HEK293 (cell line): ENCODE results near the gene NTN5.
"Not testable (repeated sequence)": the region's sequence is repeated elsewhere in the genome, so short reads cannot be mapped to it uniquely, and the experiment has no call there.

Experiments used
- CTCF ChIA-PET: fragments of 350-600 bp; formaldehyde crosslinking; extraction: SDS; loops from one replicate; lab custom pipeline; 2021; ENCODE audit warnings: antibody characterized with exemption; lab: Yijun Ruan, JAX
- POLR2A ChIA-PET: fragments of 300-600 bp; formaldehyde crosslinking; extraction: SDS; loops from one replicate; lab custom pipeline; 2020; ENCODE audit warnings: antibody characterized with exemption, inconsistent platforms; lab: Yijun Ruan, JAX
- H3K27ac ChIP-seq: fragments of 200-500 bp; sonication (Bioruptor generic); 2 replicates; pipeline ENCODE4 v1.5.1; 2014; ENCODE audit warnings: low read depth, low read length, control low read depth, inconsistent platforms; ENCODE audit errors: extremely low read depth
- H3K36me3 ChIP-seq, 2 experiments: fragments of 200-500 bp in 1 of 2; sonication (Bioruptor generic) in 1 of 2; 1 replicate in 1 of 2; 2 replicates in 1 of 2; pipeline ENCODE4 v1.5.1; 2014 to 2017; ENCODE audit warnings: inconsistent platforms in 2 of 2, low read length in 2 of 2; ENCODE audit not compliant: control insufficient read depth in 2 of 2, insufficient read depth in 1 of 2
- H3K4me1 ChIP-seq: fragments of 200-500 bp; sonication (Bioruptor generic); 2 replicates; pipeline ENCODE4 v1.5.1; 2014; ENCODE audit warnings: mild to moderate bottlenecking, low read length, inconsistent platforms; ENCODE audit not compliant: control insufficient read depth, insufficient read depth
- H3K4me3 ChIP-seq: 2 replicates; pipeline ENCODE4 v1.5.1; 2011; ENCODE audit warnings: low read depth, mild to moderate bottlenecking, control low read depth, low read length, moderate library complexity
- H3K9me3 ChIP-seq: fragments of 200-500 bp; sonication (Bioruptor generic); 2 replicates; pipeline ENCODE4 v1.5.1; 2014; ENCODE audit warnings: low read depth, low read length, inconsistent platforms; ENCODE audit not compliant: control insufficient read depth, insufficient read depth
- GLIS1 ChIP-seq: fragments of 450-650 bp; formaldehyde crosslinking; IDR thresholded peaks from 2 replicates; pipeline ENCODE4 v1.5.1; 2016; ENCODE audit warnings: missing biosample characterization, missing genetic modification characterization
- HOXC10 ChIP-seq: sonication (generic); formaldehyde crosslinking; IDR thresholded peaks from 2 replicates; pipeline ENCODE4 v1.8.1; 2023; ENCODE audit warnings: mild to moderate bottlenecking, missing genetic modification reagents
- INSM2 ChIP-seq: fragments of 450-650 bp; formaldehyde crosslinking; IDR thresholded peaks from 2 replicates; pipeline ENCODE4 v1.5.1; 2016; ENCODE audit warnings: missing biosample characterization, missing genetic modification characterization
- TSHZ1 ChIP-seq: fragments of 450-650 bp; formaldehyde crosslinking; IDR thresholded peaks from 2 replicates; pipeline ENCODE4 v1.5.1; 2016; ENCODE audit warnings: missing biosample characterization, missing genetic modification characterization, borderline replicate concordance
- ZEB2 ChIP-seq: fragments of 450-650 bp; formaldehyde crosslinking; IDR thresholded peaks from 2 replicates; pipeline ENCODE4 v1.5.1; 2016; ENCODE audit warnings: missing biosample characterization, missing genetic modification characterization
- ZFHX2 ChIP-seq: fragments of 450-650 bp; formaldehyde crosslinking; conservative IDR thresholded peaks from 2 replicates; pipeline ENCODE4 v1.5.1; 2016; ENCODE audit warnings: missing biosample characterization, missing genetic modification characterization
- ZIC2 ChIP-seq: fragments of 450-650 bp; formaldehyde crosslinking; IDR thresholded peaks from 2 replicates; pipeline ENCODE4 v1.5.1; 2016; ENCODE audit warnings: missing biosample characterization, missing genetic modification characterization
- ZNF10 ChIP-seq: fragments of 450-650 bp; formaldehyde crosslinking; IDR thresholded peaks from 2 replicates; pipeline ENCODE4 v1.5.1; 2017; ENCODE audit warnings: missing biosample characterization, missing genetic modification characterization
- ZNF175 ChIP-seq: fragments of 450-650 bp; formaldehyde crosslinking; IDR thresholded peaks from 2 replicates; pipeline ENCODE4 v1.5.1; 2016; ENCODE audit warnings: missing biosample characterization, missing genetic modification characterization
- ZNF18 ChIP-seq: fragments of 450-650 bp; formaldehyde crosslinking; IDR thresholded peaks from 2 replicates; pipeline ENCODE4 v1.5.1; 2016; ENCODE audit warnings: missing biosample characterization, missing genetic modification characterization
- ZNF248 ChIP-seq: fragments of 450-650 bp; formaldehyde crosslinking; IDR thresholded peaks from 2 replicates; pipeline ENCODE4 v1.5.1; 2017; ENCODE audit warnings: missing biosample characterization, missing genetic modification characterization
- ZNF266 ChIP-seq: fragments of 450-650 bp; formaldehyde crosslinking; IDR thresholded peaks from 2 replicates; pipeline ENCODE4 v1.5.1; 2016; ENCODE audit warnings: missing biosample characterization, missing genetic modification characterization, low read depth
- ZNF416 ChIP-seq: fragments of 450-650 bp; formaldehyde crosslinking; IDR thresholded peaks from 2 replicates; pipeline ENCODE4 v1.5.1; 2016; ENCODE audit warnings: missing biosample characterization, missing genetic modification characterization
- ZNF488 ChIP-seq: fragments of 450-650 bp; formaldehyde crosslinking; IDR thresholded peaks from 2 replicates; pipeline ENCODE4 v1.5.1; 2016; ENCODE audit warnings: missing biosample characterization, missing genetic modification characterization
- ZNF639 ChIP-seq: fragments of 450-650 bp; formaldehyde crosslinking; IDR thresholded peaks from 2 replicates; pipeline ENCODE4 v1.5.1; 2016; ENCODE audit warnings: missing biosample characterization, missing genetic modification characterization
- ZNF776 ChIP-seq: fragments of 450-650 bp; formaldehyde crosslinking; IDR thresholded peaks from 2 replicates; pipeline ENCODE4 v1.5.0; 2017; ENCODE audit warnings: missing biosample characterization, missing genetic modification characterization, borderline replicate concordance
- ZSCAN5A ChIP-seq: fragments of 450-650 bp; formaldehyde crosslinking; IDR thresholded peaks from 2 replicates; pipeline ENCODE4 v1.5.1; 2016; ENCODE audit warnings: missing biosample characterization, missing genetic modification characterization

NTN5 gene

GRCh38 chr19:48695743-48696352 is 23.0 kb upstream of the NTN5 start, which contains the start of gene FUT2 (continued):
- TF ChIP-seq INSM2 (tag by site-specific recombination) (no peak), ZIC2 (tag by site-specific recombination) (no peak)

- CTCF ChIA-PET: interaction anchor here (1.0 kb wide), 1 partner anchor 13 kb away, joined by 3 read pairs; no protein-coding TSS in a partner anchor
Observed at GRCh38 chr19:48693629-48694028, 20.8 kb upstream of the NTN5 start.

GRCh38 chr19:48689449-48689848 is 16.6 kb upstream of the NTN5 start:
- no peaks in the 10 kb centered on the region; the same call in 1 of the 2 replicates for H3K4me1 ChIP-seq
- no peak overlapping the region for H3K4me3 ChIP-seq
- H3K36me3 ChIP-seq: no peaks in the 10 kb centered on the region; a peak in 1 of 3 replicates
- ChIA-PET CTCF (interaction anchor here (0.6 to 1.5 kb wide), 5 partner anchors 13 to 127 kb away, joined by 3 to 7 read pairs (median 3); no protein-coding TSS in a partner anchor), POLR2A (no interaction called here)
- H3K27ac ChIP-seq: no peak overlapping the region
- TF ChIP-seq HOXC10 (CRISPR knock-in tag) (no peak), ZFHX2 (tag by site-specific recombination) (no peak), ZNF639 (tag by site-specific recombination) (no peak), ZNF266 (tag by site-specific recombination) (no peak), TSHZ1 (tag by site-specific recombination) (no peak)
- H3K9me3 ChIP-seq: no peaks in the 10 kb centered on the region

More at GRCh38 chr19:48693629-48694028, 20.8 kb upstream of the NTN5 start:
- H3K27ac ChIP-seq, H3K4me3 ChIP-seq, H3K4me1 ChIP-seq, H3K9me3 ChIP-seq, POLR2A ChIA-PET, H3K36me3 ChIP-seq: not testable (repeated sequence)
- TF ChIP-seq GLIS1 (tag by site-specific recombination): peak; percentile 36

- Histone ChIP-seq H3K27ac (no peak overlapping the region), H3K4me1 (no peaks in the 10 kb centered on the region; the same call in 1 of the 2 replicates), H3K36me3 (no peaks in the 10 kb centered on the region), H3K4me3 (no peak overlapping the region), H3K9me3 (no peaks in the 10 kb centered on the region)
- CTCF ChIA-PET: interaction anchor here (0.7 to 2.5 kb wide), 3 partner anchors 10 to 13 kb away, joined by 3 to 10 read pairs (median 3); no protein-coding TSS in a partner anchor
- POLR2A ChIA-PET: interaction anchor here (0.6 kb wide), 1 partner anchor 10 kb away, joined by 3 read pairs; no protein-coding TSS in a partner anchor
- no peak for TF ChIP-seq ZNF10 (tag by site-specific recombination)
- TF ChIP-seq ZNF18: no peak
- no peak for TF ChIP-seq ZNF488 (tag by site-specific recombination)
- no peak for TF ChIP-seq ZNF776 (tag by site-specific recombination)
- no peak for TF ChIP-seq ZEB2 (tag by site-specific recombination)
- TF ChIP-seq ZNF248 (tag by site-specific recombination): no peak
- no peak for TF ChIP-seq ZNF416 (tag by site-specific recombination)
- TF ChIP-seq ZNF175 (tag by site-specific recombination): no peak
- TF ChIP-seq ZSCAN5A (tag by site-specific recombination): no peak
Observed at GRCh38 chr19:48687776-48688175, 15.0 kb upstream of the NTN5 start.
